Right cardiac atrium (tissue), 5 donors: ENCODE results near the gene GGA1. TPM values are rescaled to one million over a fixed set of nuclear protein-coding genes. Genes with fewer than 3 reads are reported as not detected.
A peak's percentile ranks its signal among the peaks of the same experiment; 100 is the strongest.
"Not testable (repeated sequence)": the region's sequence is repeated elsewhere in the genome, so short reads cannot be mapped to it uniquely, and the experiment has no call there.

Experiments
- ATAC-seq, 2 donors: fragments of 200-7000 bp; cut with Tn5 transposase; one replicate each; pipeline versions ENCODE4 v1.8.0 to v1.9.1; 2020; ENCODE audit warnings: moderate library complexity in 2 of 2, mild to moderate bottlenecking in 1 of 2
- DNase-seq, 3 donors: peaks; one replicate each; pipeline ENCODE4 v3.0.0-alpha.2; 2020
- H3K27ac ChIP-seq: one replicate; pipeline ENCODE4 v1.5.1; 2013; ENCODE audit warnings: mild to moderate bottlenecking, low read length, control low read depth, moderate library complexity
- H3K27me3 ChIP-seq: one replicate; pipeline ENCODE4 v1.6.1; 2013; ENCODE audit not compliant: control insufficient read depth, insufficient read depth
- H3K4me1 ChIP-seq: one replicate; pipeline ENCODE4 v1.6.1; 2013; ENCODE audit warnings: low read length; ENCODE audit not compliant: control insufficient read depth, insufficient read depth
- H3K4me3 ChIP-seq: one replicate; pipeline ENCODE4 v1.5.1; 2013; ENCODE audit warnings: low read length, control low read depth
- H3K9me3 ChIP-seq: one replicate; pipeline ENCODE4 v1.6.1; 2013; ENCODE audit warnings: low read length; ENCODE audit not compliant: control insufficient read depth
- WGBS: extraction: QIAGEN DNeasy Blood & Tissue Kit; methylation state at CpG from one replicate; pipeline ENCODE4 v1.1.7; 2013; 5-methylcytosine and 5-hydroxymethylcytosine counted together
- intact Hi-C, 4 donors: fragments of 100-400 bp; cut with DNase I; formaldehyde crosslinking; loops; one replicate each; pipeline versions ENCODE4 v1.11.0 to v1.14.0; 2022 to 2023
- polyA plus RNA-seq: library from polyadenylated mRNA; stranded (reverse); fragments of 200-250 nt; gene quantifications from one replicate; pipeline ENCODE4 v1.2.3, GENCODE V29; 2013
- total RNA-seq, 4 donors: library from RNA; stranded (reverse); fragmentation: NEBNext Ultra II Directional; extraction: Animal tissue kit (Norgen Biotek cat#: 25700); gene quantifications; one replicate each; pipeline ENCODE4 v1.2.1, GENCODE V29; 2021
- donor health status: healthy with polysubstance abuse.
- donor health status: DM: no; HTN: yes; CAD: no.
- donor health status: DM: no; HTN: no; CAD: no.
- donor health status: DM: no; HTN: yes; CAD: no; lungs with severe emphysema.
- donor health status: DM: yes; HTN: yes; CAD: no.

Gene GGA1
- total and polyA plus RNA-seq, 5 donors: 23.3 to 29.0 (median 26.3) TPM

DNA sequence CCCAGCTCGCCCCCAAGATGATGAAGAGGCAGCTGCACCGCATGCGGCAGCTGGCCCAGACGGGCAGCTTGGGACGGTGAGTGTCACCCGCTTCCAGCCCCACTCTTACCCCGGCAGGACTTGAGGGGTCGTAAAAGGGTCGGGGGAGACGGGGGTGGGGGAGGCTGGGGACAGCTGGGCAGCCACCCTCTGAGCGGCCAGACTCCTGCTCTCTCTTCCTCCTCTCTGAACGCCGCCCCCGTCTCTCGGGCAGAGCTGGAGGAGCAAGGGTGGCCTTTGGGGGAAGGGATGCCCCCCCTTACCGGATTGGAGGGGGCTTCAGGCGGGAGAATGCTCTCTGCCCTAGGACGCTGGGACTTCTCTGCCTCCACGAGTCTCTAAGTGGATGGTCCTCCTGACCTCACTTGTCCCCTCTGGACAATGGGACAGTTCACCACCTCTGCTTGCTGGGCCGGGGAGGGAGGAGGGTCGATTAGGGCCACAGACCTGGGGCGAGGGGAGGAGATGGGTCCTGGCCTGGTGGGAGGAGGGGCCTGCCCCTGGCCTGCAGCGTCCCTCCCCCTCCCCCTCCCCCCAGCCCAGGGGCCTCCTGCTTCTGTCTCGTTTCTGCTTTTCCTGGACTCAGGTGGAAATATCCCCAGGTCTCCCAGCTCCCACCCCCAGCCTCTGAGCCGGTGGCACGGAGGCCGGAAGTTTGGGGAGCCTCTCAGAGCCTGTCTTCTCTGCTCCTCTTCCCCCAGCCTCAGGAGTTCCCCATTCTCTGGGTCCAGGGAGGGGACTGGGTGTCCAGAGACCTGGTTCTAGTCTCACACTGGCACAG, 31.3 kb downstream of the GGA1 start:
- WGBS: 7% methylated on average over 27 of the region's 27 CpGs
- H3K27ac ChIP-seq: no peak overlapping the region
- no peaks in the 10 kb centered on the region for H3K27me3 ChIP-seq
- intact Hi-C loops: loop anchor here (5.0 to 10.0 kb wide), 3 partner anchors 42 to 155 kb away; no protein-coding TSS in a partner anchor
- no peaks in the 10 kb centered on the region for H3K4me1 ChIP-seq
- DNase-seq: no peak
- peak overlapping the region; percentile 63 for H3K4me3 ChIP-seq
- no peaks in the 10 kb centered on the region for H3K9me3 ChIP-seq
- ATAC-seq: no peak

DNA sequence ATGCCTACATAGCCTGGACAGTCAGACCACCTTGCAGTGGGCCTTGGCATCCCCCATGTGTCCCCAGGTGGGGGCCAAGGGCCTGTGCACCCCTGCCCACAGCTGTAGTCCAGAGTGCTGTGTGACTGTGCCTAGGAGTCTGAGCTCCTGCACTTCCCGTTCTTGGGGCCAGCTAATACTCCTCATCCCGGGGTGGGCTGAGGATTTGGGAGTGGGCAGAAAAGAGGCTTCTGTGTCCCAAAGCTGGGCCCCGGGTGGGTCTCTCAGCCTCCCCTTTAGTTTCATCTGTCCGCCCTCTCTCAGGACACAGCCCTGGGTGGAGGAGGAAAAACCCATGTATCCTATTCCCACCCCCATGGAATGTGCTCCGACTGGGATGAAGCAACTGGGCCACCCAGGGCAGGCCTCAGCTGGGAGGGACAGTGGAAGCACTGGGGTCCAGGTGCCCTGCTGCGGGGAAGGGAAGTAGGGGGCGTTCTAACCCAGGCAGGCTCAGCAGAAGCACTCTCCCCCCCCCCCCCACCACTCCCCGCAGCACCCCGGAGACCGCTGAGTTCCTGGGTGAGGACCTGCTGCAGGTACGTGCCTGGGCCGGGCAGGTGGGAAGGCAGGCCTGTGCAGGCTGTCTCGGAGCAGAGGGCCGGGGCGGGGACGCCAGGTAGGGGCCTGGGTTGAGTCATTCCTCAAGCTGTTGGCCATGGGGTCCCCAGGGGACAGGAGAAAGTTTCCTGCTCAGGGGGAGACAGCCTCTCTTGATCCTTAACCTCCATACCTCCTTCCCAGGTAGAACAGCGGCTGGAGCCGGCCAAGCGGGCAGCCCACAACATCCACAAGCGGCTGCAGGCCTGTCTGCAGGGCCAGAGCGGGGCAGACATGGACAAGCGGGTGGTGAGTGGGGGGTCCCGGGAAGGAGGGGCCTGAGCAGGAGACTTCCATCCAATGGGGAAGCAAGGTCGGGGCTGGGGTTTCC, 32.2 kb downstream of the GGA1 start:
- Histone ChIP-seq H3K27me3 (no peaks in the 10 kb centered on the region), H3K4me1 (no peaks in the 10 kb centered on the region), H3K4me3 (peak overlapping the region; percentile 63), H3K27ac (no peak overlapping the region), H3K9me3 (no peaks in the 10 kb centered on the region)
- DNase-seq (no peak), ATAC-seq (no peak)
- intact Hi-C loops: loop anchor here (5.0 to 10.0 kb wide), 3 partner anchors 41 to 154 kb away; no protein-coding TSS in a partner anchor
- 81% methylated on average over 24 of the region's 24 CpGs for WGBS

DNA sequence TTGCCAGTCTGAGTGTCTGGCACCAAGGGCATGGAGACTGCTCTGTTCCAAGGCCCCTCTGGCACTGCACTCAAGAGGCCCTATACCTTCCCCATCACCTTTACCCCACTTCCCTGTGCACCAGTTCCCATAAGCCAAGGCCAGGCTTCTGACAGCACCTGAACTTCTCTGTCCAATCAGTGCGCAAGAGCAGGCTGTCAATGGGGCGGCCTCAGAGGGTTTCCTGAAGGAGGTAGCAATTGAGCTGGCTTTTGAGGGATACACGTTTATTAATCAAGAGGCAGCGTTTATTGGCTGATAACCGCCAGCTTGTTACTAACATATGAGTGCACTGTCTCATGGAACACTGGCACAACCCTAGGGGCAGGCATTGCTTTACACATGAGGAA, 32.9 kb downstream of the GGA1 start:
- intact Hi-C loops: loop anchor here (5.0 to 10.0 kb wide), 3 partner anchors 41 to 153 kb away; no protein-coding TSS in a partner anchor
- Histone ChIP-seq H3K27me3 (no peaks in the 10 kb centered on the region), H3K9me3 (no peaks in the 10 kb centered on the region), H3K4me1 (no peaks in the 10 kb centered on the region), H3K27ac (no peak overlapping the region), H3K4me3 (no peak overlapping the region)
- WGBS: 90% methylated on average over 5 of the region's 5 CpGs
- ATAC-seq: no peak
- DNase-seq: no peak

DNA sequence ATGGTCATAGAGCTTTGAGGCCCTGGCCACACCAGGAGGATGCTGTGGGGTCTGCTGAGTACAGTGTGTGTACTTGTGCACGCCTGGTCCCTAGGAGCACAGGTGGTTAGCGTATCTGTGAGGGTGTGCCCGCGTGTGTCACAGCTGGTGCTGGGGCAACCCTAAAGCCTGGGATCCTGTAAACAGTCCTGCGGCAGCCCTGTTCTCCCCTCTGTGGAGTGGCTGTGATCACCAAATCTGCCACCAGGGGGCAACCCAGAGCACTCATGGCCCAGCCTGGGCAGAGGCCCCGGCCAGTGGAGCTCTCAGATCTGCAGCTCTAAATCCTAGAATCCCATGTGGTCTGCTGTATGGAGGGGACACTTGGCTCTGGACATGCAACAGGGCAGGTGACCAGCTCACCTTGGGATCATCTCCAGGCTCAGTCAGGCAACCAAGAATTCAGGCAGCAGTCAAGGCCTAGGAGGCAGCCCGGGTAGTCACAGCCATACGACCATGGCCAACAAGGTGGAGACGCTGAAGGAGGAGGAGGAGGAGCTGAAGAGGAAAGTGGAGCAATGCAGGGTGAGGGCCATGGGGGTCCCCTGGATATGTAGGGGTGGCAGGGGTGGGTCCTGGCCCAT, 34.7 kb downstream of the GGA1 start:
- H3K4me1 ChIP-seq: no peaks in the 10 kb centered on the region
- WGBS: 36% methylated on average over 9 of the region's 9 CpGs
- no peaks in the 10 kb centered on the region for H3K27me3 ChIP-seq
- ATAC-seq (peak; percentile 77 to 80), DNase-seq (peak; percentile 87 to 96 (median 94))
- intact Hi-C loops: loop anchor here (5.0 to 10.0 kb wide), 3 partner anchors 39 to 151 kb away; no protein-coding TSS in a partner anchor
- H3K9me3 ChIP-seq: no peaks in the 10 kb centered on the region
- H3K4me3 ChIP-seq: no peak overlapping the region
- H3K27ac ChIP-seq: no peak overlapping the region

DNA sequence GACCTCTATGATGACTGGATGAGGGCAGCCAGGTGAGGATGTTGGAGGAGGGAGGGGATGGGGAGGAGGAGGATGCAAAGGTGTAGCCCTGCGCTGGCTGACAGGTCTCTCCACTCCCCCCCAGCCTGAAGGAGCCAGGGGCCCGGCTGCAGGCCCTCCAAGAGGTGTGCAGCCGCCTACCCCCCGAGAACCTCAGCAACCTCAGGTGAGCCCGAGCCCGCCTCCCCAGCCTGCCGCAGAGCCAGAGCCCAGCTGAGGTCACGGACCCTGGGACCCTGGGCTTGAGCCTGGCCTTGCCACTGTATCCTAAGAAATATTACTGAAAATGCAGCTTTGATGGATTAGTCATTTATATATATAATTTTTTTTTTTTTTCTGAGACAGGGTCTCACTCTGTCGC, 38.7 kb downstream of the GGA1 start:
- ATAC-seq (no peak), DNase-seq (no peak)
- Histone ChIP-seq H3K9me3 (no peaks in the 10 kb centered on the region), H3K27me3 (no peaks in the 10 kb centered on the region), H3K4me3 (no peak overlapping the region), H3K4me1 (no peaks in the 10 kb centered on the region), H3K27ac (no peak overlapping the region)
- intact Hi-C loops: loop anchor here in 2 of 4 donors (5.0 to 10.0 kb wide), 2 partner anchors 35 to 147 kb away; no protein-coding TSS in a partner anchor
- 93% methylated on average over 9 of the region's 9 CpGs for WGBS

DNA sequence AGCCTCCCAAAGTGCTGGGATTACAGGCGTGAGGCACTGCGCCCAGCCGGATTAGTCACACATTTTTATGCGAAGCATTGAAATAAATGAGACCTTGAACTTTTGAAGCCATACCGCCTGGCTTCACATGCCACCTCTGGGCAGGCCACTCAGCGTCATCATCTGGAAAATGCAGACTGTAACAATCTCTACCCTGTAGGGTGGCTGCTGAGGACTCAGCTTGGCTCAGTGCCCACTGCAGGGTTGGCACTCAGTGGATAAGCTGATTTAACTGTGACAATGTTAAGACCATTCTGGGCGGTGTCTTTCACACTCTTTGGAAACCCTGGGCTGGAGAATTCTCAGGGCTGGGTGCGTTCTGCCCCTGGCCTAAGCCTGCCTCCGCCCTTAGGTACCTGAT, 39.3 kb downstream of the GGA1 start:
- Histone ChIP-seq H3K27me3 (no peaks in the 10 kb centered on the region), H3K27ac (no peak overlapping the region), H3K4me1 (no peaks in the 10 kb centered on the region), H3K9me3 (no peaks in the 10 kb centered on the region), H3K4me3 (no peak overlapping the region)
- no peak for DNase-seq
- ATAC-seq: no peak
- intact Hi-C loops: loop anchor here in 2 of 4 donors (5.0 to 10.0 kb wide), 2 partner anchors 34 to 147 kb away; no protein-coding TSS in a partner anchor
- WGBS: 83% methylated on average over 9 of the region's 9 CpGs

DNA sequence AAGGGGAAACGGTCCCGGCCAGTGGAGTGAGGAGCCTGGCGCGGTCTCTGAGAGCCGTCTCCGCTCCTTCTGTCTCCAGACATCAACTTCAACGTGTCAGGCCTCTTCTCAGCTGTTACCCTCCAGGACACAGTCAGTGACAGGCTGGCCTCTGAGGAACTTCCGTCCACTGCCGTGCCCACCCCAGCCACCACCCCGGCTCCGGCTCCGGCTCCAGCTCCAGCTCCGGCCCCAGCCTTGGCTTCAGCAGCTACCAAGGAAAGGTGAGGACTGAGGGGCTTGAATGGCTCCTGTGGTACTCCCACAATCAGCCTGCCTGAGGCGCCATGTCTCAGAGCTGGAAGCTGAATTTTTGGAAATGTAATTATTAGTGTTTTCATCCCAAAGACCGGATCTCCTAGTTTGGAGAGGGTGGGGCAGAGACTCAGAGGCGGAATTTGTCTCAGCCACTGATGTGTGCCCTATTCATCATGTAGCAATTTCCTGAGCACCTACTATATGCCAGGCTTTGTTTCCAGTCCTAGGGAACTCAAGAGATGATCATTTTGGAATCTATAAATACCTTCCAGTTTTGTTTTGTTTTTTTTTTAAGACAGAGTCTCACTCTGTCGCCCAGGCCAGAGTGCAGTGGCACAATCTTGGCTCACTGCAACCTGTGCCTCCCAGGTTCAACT, 42.0 kb downstream of the GGA1 start:
- H3K27me3 ChIP-seq: no peaks in the 10 kb centered on the region
- no peak overlapping the region for H3K27ac ChIP-seq
- intact Hi-C loops: no loop called here
- no peak for ATAC-seq
- WGBS: 96% methylated on average over 17 of the region's 17 CpGs
- H3K4me1 ChIP-seq: no peaks in the 10 kb centered on the region
- no peaks in the 10 kb centered on the region for H3K9me3 ChIP-seq
- DNase-seq: no peak
- no peak overlapping the region for H3K4me3 ChIP-seq

DNA sequence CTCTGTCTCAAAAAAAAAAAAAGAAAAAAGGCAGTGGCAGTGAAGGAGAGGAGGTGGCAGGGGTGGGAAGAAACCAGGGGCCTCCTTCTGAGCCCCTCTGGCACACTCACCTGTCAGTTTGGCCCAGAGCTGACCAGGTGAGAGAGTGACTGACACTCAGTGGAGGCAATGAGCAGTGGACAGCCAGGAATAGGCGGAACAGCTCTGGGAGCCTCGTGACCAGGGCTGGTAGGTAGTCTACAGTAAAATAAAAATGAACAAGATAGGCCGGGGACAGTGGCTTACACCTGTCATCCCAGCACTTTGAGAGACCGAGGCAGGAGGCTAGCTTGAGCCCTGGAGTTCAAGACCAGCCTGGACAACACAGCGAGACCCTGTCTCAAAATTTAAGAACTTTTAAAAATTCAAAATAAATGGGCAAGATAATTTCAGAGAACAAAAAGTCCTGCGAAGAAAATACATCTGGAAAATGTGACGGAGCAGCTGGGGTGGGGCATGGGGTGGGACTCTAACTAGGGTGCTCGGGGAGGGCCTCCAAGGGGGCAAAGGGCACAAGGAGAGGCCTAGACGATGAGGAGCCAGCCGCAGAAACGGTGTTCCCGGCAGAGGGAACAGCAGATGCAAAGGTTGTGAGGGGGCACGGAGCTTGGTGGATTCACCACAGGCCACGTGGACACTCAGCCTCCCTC, 46.1 kb downstream of the GGA1 start:
- Histone ChIP-seq H3K4me3 (no peak overlapping the region), H3K9me3 (no peaks in the 10 kb centered on the region), H3K4me1 (peaks cover 3% of the 10 kb centered on the region), H3K27ac (no peak overlapping the region), H3K27me3 (no peaks in the 10 kb centered on the region)
- intact Hi-C loops: no loop called here
- 79% methylated on average over 14 of the region's 14 CpGs for WGBS
- ATAC-seq (no peak), DNase-seq (no peak)

DNA sequence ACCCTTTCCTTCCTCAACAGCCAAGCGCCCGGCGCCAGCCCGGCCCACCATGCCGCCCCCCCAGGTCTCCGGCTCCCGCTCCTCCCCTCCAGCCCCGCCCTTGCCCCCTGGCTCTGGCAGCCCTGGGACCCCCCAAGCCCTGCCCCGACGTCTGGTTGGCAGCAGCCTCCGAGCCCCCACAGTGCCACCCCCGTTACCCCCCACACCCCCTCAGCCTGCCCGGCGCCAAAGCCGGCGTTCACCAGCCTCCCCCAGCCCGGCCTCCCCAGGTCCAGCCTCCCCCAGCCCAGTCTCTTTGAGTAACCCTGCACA, 46.6 kb downstream of the GGA1 start:
- Histone ChIP-seq H3K9me3 (no peaks in the 10 kb centered on the region), H3K27me3 (no peaks in the 10 kb centered on the region), H3K27ac (no peak overlapping the region), H3K4me3 (no peak overlapping the region), H3K4me1 (peaks cover 5% of the 10 kb centered on the region)
- ATAC-seq (no peak), DNase-seq (peak in 1 of 3 donors; percentile 70)
- 79% methylated on average over 17 of the region's 17 CpGs for WGBS
- intact Hi-C loops: no loop called here

DNA sequence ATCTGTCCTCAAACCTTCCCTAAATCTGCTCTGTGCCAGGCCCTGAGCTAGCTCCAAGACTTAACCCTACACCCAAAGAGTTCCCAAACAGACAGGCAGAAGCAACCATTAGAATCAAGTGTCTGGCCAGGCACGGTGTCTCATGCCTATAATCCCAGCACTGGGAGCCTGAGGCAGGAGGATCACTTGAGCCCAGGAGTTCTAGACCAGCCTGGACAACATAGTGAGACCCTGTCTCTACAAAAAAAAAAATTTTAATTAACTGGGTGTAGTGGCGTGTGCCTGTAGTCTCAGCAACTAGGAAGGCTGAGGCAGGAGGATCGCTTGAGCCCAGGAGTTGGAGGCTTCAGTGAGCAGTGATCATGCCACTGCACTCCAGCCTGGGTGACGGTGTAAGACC, 47.9 kb downstream of the GGA1 start:
- H3K4me3 ChIP-seq, H3K27me3 ChIP-seq, DNase-seq, H3K9me3 ChIP-seq, ATAC-seq, H3K27ac ChIP-seq, intact Hi-C loops: not testable (repeated sequence)
- 95% methylated on average over 4 of the region's 4 CpGs for WGBS
- H3K4me1 ChIP-seq: peaks cover 14% of the 10 kb centered on the region
